Transverse colon (tissue), 3 donors: ENCODE data around the gene CFAP61.

ENCODE experiments used
- CTCF ChIP-seq, 5 experiments: fragments of 200-600 bp in 3 of 5; fragments of 450-650 bp in 2 of 5; sonication (generic) in 3 of 5; IDR thresholded peaks; 1 replicate in 2 of 5; 2 replicates in 3 of 5; pipeline ENCODE4 v1.5.1; 2016 to 2017; ENCODE audit warnings: antibody characterized with exemption in 5 of 5, inconsistent platforms in 3 of 5, mild to moderate bottlenecking in 2 of 5, moderate library complexity in 1 of 5
- POLR2A ChIP-seq: fragments of 450-650 bp; IDR thresholded peaks from one replicate; pipeline ENCODE4 v1.6.1; 2016; ENCODE audit warnings: antibody characterized with exemption, mild to moderate bottlenecking, moderate library complexity

- TF ChIP-seq POLR2A (no peak), CTCF (IDR thresholded peaks at IDR 0.05) (no peak)
These were observed 32.0 kb downstream of the CFAP61 start for GRCh38 chr20:20084296-20084752.
